NCI-H1436 (cell line): ENCODE results near the gene RAI14.
"Not testable (repeated sequence)": the region's sequence is repeated elsewhere in the genome, so short reads cannot be mapped to it uniquely, and the experiment has no call there.

Experiments used
- DNase-seq: peaks from one replicate; lab custom pipeline; 2025; lab: John Stamatoyannopoulos, UW

Gene RAI14

GRCh38 chr5:34731435-34732232 lies 75.5 kb downstream of the RAI14 start:
- no peak for DNase-seq

- DNase-seq: no peak
Observed at GRCh38 chr5:34734326-34734725, 78.2 kb downstream of the RAI14 start.

GRCh38 chr5:34735491-34736426 lies 79.6 kb downstream of the RAI14 start:
- DNase-seq: no peak

- DNase-seq: no peak
Observed at GRCh38 chr5:34736445-34737115, 80.5 kb downstream of the RAI14 start.

- DNase-seq: no peak
Observed at GRCh38 chr5:34737731-34738130, 81.6 kb downstream of the RAI14 start.

GRCh38 chr5:34738381-34738780 lies 82.3 kb downstream of the RAI14 start:
- no peak for DNase-seq

GRCh38 chr5:34740389-34740806 lies 84.3 kb downstream of the RAI14 start:
- DNase-seq: no peak

- DNase-seq: no peak
Observed at GRCh38 chr5:34742061-34742460, 85.9 kb downstream of the RAI14 start.

GRCh38 chr5:34743878-34744277 lies 87.8 kb downstream of the RAI14 start:
- DNase-seq: no peak

GRCh38 chr5:34748431-34748830 lies 92.3 kb downstream of the RAI14 start:
- no peak for DNase-seq

- no peak for DNase-seq
Observed at GRCh38 chr5:34749431-34749873, 93.3 kb downstream of the RAI14 start.

GRCh38 chr5:34750206-34750605 lies 94.1 kb downstream of the RAI14 start:
- DNase-seq: no peak

GRCh38 chr5:34751807-34752736 lies 95.9 kb downstream of the RAI14 start:
- peak; percentile 51 for DNase-seq

GRCh38 chr5:34753236-34753635 lies 97.1 kb downstream of the RAI14 start:
- not testable (repeated sequence) for DNase-seq

- no peak for DNase-seq
Observed at GRCh38 chr5:34755926-34756325, 99.8 kb downstream of the RAI14 start.

GRCh38 chr5:34756781-34757624 lies 100.9 kb downstream of the RAI14 start:
- no peak for DNase-seq

- no peak for DNase-seq
Observed at GRCh38 chr5:34758514-34758913, 102.4 kb downstream of the RAI14 start.

GRCh38 chr5:34759213-34759612 lies 103.1 kb downstream of the RAI14 start:
- not testable (repeated sequence) for DNase-seq

- no peak for DNase-seq
Observed at GRCh38 chr5:34765662-34766061, 109.5 kb downstream of the RAI14 start.

- no peak for DNase-seq
Observed at GRCh38 chr5:34767180-34767579, 111.1 kb downstream of the RAI14 start.
